Stimulated activated CD8-positive, alpha-beta memory T cell treated with anti-CD3 and anti-CD28 coated beads, Interleukin-12 subunit alpha, Interleukin-12 subunit beta, amount 100 ng/mL, for 1 hour (primary cell): ENCODE results near the gene SLC22A23.

Source experiments
- DNase-seq: peaks from one replicate; pipeline ENCODE4 v3.0.0-alpha.2; 2020; ENCODE audit warnings: low read depth

Gene SLC22A23

GRCh38 chr6:3331971-3332370, 124.9 kb downstream of the SLC22A23 start:
- DNase-seq: no peak

DNA sequence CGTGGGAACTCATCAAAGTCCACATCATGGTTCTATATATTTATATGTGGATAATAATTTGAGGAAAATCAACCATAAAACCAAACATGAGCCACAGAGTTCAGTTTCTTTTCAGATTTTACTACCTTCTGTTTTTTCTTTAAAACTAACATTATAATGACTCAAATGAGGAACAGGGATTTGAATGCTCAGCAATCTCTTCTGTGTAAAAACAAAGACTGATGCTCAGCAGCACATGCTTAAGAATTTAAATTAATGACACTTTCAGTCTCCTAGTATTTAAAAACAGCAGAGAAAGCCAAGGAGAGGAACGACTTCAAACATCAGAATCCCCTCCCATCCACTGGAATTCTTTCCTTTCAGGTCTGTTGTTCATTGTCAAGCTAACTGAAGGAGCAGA, 125.4 kb downstream of the SLC22A23 start:
- no peak for DNase-seq

DNA sequence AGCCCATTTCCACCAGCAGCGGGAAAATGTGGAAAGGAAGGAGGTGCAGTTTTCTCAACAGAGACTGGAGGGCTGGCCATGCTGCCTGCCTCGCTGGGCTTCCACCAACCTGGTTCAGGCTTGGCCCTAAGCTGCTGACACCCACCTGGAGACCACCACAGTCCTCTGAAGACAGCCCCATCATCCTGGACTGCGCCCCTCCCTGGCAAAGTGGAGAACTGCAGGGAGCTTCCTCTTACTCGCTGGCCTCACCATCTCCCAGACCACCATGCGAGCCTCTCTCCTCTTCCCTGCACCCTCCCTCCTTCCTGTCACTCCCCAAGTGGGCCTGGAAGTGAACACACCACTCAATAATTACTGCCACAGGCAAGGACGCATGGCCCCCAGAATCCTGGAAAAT, 126.7 kb downstream of the SLC22A23 start:
- no peak for DNase-seq

DNA sequence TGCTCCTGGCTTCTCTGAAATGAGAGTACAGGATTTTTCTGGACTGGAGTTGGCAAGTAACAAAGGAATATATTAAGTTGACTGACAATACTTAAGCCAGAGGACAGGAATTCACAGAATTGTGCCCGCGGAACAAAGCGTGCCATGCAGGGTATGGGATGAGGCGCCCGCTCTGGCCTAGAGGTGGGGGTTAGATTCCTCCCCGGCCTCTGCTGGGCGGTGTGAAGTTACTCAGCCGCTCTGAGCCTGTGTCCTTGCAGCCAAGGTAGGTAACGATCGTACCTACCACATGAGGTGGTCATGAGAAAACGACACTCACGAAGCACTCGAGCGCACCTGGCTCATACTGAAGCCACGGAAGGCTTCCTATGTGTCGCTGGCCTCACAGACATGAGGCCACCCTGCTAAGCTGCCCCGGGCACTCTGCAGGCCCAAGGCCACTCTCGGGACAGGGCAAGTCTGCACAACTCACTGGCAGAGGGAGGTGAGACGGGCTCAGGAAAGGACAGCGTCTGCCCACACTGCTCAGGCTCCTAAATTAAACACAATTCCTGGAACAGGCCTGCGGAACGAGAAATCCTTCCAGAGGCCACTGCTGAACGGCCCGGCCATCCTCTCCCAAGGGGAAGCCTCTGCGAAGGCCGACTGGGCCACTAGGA, 127.3 kb downstream of the SLC22A23 start:
- DNase-seq: no peak

- DNase-seq: no peak
These were observed 128.1 kb downstream of the SLC22A23 start for GRCh38 chr6:3328796-3329195.

- DNase-seq: no peak
These were observed 128.7 kb downstream of the SLC22A23 start for GRCh38 chr6:3328145-3328544.

GRCh38 chr6:3327403-3327802, 129.4 kb downstream of the SLC22A23 start:
- no peak for DNase-seq

DNA sequence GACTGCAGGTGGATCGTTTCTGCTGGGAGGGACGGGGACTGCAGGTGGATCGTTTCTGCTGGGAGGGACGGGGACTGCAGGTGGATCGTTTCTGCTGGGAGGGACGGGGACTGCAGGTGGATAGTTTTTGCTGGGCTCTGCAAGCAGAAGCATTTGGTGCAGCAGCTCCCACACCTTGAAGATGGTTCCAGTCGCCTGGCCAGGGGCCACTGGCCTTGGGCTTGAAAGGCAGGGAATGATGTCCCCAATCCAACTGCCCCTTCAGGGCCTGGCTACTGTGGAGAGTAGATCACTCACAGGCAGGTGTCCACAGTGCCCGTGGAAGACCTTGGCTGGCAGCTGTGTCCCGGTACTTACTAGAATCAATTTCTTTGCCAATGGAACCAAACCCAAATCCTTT, 129.9 kb downstream of the SLC22A23 start:
- DNase-seq: no peak

GRCh38 chr6:3326184-3326971, 130.5 kb downstream of the SLC22A23 start:
- DNase-seq: no peak

- DNase-seq: no peak
These were observed 131.6 kb downstream of the SLC22A23 start for GRCh38 chr6:3325210-3325609.

DNA sequence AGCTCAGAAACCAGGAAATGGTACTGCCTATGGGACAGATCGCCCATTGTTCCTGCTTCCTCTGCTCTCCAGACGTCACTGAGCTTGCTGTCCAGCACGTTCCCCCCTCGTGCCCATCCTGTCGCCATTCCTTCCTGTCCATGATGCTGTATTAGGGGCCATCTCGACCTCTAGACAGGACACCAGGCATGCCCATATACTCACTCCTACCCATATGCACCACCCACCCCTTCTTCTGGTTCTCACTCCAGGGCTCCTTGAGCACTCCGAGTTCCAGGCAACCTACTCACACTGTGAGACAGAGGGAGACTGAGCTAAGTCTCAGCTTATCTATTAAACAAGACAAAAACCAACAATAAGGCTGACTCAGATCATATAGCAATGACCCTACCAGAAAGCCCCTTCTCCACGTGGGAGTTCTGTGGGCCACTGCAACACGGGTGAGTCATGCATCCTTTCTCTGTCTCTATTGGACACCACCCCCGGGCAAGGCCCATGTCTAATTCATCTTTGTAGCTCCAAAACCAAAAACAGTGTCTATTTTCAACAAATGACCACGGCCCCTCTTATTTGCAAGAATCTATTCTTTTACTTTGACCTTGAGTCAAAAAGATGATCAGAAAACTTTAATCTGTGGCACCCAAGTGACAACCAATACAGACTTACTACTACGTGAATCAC, 132.4 kb downstream of the SLC22A23 start:
- no peak for DNase-seq

GRCh38 chr6:3323696-3324261, 133.1 kb downstream of the SLC22A23 start:
- DNase-seq: no peak

DNA sequence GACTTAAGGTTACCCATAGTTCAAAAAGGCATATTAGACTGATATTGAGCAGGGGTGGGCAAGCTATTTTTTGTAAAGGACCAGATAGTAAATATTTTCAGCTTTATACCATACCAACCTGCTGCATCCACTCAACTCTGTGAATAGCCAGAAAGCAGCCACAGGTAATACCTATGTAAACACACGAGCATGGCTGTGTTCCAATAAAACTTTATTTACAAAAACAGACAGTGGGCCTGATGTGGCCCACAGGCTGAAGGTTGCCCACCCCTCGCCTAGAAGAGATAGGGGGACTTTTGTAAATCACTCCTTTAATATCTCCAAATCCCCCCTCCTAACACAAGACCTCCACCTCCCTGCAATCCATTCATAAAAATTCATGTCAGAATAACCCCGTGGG, 133.7 kb downstream of the SLC22A23 start:
- no peak for DNase-seq

- no peak for DNase-seq
These were observed 134.4 kb downstream of the SLC22A23 start for GRCh38 chr6:3322366-3322890.

GRCh38 chr6:3321875-3322274, 135.0 kb downstream of the SLC22A23 start:
- no peak for DNase-seq

DNA sequence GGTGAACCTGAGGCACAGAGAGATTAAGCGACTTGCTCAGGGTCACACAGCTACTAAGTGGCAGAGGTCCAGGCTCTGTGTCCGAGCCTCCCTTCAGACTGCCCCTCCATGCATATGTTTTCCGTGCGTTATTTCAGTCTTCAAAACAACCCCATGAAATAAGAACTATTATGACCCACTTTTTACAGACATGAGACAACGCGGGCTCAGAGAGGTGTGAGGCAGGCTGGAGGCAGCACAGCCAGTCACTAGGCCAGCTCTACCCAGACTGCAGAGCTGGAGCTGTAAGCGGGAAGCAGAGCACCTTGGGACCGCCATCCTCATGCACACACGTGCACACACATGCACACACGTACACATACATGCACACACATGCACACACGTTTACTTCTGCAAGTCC, 135.8 kb downstream of the SLC22A23 start:
- no peak for DNase-seq

- DNase-seq: no peak
These were observed 136.5 kb downstream of the SLC22A23 start for GRCh38 chr6:3320238-3320811.

- DNase-seq: no peak
These were observed 137.1 kb downstream of the SLC22A23 start for GRCh38 chr6:3319610-3320200.

- DNase-seq: no peak
These were observed 137.9 kb downstream of the SLC22A23 start for GRCh38 chr6:3318821-3319540.

DNA sequence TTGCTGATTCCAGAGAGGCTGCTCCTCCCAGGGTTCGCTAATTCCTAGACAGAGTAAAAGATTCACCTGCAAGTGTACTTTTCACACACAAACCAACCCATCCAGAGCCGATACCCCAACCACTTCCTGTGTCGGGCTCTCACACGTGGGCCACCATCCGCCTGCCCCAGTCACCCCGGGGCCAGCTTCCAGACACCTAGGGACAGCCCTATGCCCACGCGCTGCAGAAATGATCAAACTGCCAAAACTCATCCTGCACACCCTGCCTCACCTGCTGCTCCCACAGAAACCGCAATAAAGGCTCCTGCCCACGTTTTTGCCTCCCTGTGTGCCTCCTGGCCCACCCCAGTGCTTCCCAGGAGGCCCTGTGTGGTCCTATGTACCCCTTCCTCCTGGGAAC, 138.6 kb downstream of the SLC22A23 start:
- no peak for DNase-seq

DNA sequence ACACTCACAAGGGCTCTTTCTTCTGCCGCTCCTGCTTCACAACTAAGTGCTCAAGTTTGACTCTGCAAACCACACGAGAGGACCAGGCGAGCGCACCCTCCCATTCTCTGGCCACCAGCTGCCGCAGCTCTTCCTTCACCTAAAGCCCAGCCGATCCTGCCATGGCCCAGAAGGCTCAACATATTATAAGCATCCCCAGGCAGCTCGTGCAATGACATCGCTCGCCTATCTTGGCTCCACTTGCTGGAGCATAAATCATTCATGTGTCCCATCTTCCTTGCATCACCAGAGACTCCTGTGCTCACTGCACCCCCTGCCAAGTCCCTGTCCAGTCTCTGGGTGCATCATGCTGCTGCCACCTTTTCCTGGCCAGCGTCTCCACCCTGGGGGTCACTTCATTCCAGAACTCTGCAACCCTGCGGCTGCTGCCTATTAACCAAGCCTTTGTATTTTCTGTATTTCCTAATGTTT, 139.1 kb downstream of the SLC22A23 start:
- no peak for DNase-seq
